Adipose tissue (tissue), 3 donors: Measurements from ENCODE around the gene ZNF433. TPM values are rescaled to one million over a fixed set of nuclear protein-coding genes. Genes with fewer than 3 reads are reported as not detected.
A peak's percentile ranks its signal among the peaks of the same experiment; 100 is the strongest.
"Not testable (repeated sequence)": the region's sequence is repeated elsewhere in the genome, so short reads cannot be mapped to it uniquely, and the experiment has no call there.

Source experiments
- H3K27ac ChIP-seq: one replicate; pipeline ENCODE4 v1.5.1; 2013; ENCODE audit warnings: low read depth, low read length
- WGBS, 3 donors: extraction: QIAGEN DNeasy Blood & Tissue Kit; methylation state at CpG; one replicate each; pipeline ENCODE4 v1.1.7; 2013; 5-methylcytosine and 5-hydroxymethylcytosine counted together
- polyA plus RNA-seq, 3 donors: library from polyadenylated mRNA; stranded (reverse); fragments of 200-250 nt; gene quantifications; one replicate each; pipeline ENCODE4 v1.2.3, GENCODE V29; 2013
- donor health status: healthy with polysubstance abuse.
- donor health status: Bipolar disorder and iron deficiency.
- donor health status: healthy.

ZNF433 gene
- polyA plus RNA-seq = 1 to 10 TPM; 1.6 to 4.3 (median 2.5) TPM

GRCh38 chr19:12035220-12036172 is at the start of gene ZNF433:
ZNF433 (minus strand) TSS chr19:12035679; CDS start chr19:12035539, 140 bp downstream.
- WGBS, 3 donors = 0 to 1% (median 1%) methylated on average over 68 of the region's 68 CpGs
- no peak within 1 kb of the TSS for H3K27ac ChIP-seq

DNA sequence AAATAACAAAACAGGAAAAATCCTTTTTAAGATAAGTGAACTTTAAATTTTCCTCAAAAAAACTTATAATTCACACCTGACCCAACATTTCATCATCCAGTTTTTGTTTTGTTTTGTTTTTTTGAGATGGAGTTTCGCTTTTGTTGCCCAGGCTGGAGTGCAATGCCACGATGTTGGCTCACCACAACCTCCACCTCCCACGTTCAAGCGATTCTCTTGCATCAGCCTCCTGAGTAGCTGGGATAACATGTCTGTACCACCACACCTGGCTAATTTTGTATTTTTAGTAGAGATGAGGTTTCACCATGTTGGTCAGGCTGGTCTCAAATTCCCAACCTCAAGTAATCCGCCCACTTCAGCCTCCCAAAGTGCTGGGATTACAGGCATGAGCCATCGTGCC is 47.9 kb upstream of the ZNF433 start:
- WGBS, 3 donors = 95 to 99% (median 98%) methylated on average over 6 of the region's 6 CpGs
- not testable (repeated sequence) for H3K27ac ChIP-seq

- 81 to 98% (median 84%) methylated on average over 3 of the region's 3 CpGs for WGBS, 3 donors
- H3K27ac ChIP-seq = no peak overlapping the region
These were observed 41.9 kb upstream of the ZNF433 start for GRCh38 chr19:12077375-12077774.

GRCh38 chr19:12076331-12076730 is 40.9 kb upstream of the ZNF433 start:
- WGBS, 3 donors = 98 to 100% (median 99%) methylated on average over 3 of the region's 3 CpGs

GRCh38 chr19:12075538-12076139 is 40.2 kb upstream of the ZNF433 start:
- no peak overlapping the region for H3K27ac ChIP-seq
- WGBS, 3 donors = 93 to 96% (median 95%) methylated on average over 3 of the region's 3 CpGs

More at GRCh38 chr19:12076331-12076730, 40.9 kb upstream of the ZNF433 start:
- H3K27ac ChIP-seq = not testable (repeated sequence)

DNA sequence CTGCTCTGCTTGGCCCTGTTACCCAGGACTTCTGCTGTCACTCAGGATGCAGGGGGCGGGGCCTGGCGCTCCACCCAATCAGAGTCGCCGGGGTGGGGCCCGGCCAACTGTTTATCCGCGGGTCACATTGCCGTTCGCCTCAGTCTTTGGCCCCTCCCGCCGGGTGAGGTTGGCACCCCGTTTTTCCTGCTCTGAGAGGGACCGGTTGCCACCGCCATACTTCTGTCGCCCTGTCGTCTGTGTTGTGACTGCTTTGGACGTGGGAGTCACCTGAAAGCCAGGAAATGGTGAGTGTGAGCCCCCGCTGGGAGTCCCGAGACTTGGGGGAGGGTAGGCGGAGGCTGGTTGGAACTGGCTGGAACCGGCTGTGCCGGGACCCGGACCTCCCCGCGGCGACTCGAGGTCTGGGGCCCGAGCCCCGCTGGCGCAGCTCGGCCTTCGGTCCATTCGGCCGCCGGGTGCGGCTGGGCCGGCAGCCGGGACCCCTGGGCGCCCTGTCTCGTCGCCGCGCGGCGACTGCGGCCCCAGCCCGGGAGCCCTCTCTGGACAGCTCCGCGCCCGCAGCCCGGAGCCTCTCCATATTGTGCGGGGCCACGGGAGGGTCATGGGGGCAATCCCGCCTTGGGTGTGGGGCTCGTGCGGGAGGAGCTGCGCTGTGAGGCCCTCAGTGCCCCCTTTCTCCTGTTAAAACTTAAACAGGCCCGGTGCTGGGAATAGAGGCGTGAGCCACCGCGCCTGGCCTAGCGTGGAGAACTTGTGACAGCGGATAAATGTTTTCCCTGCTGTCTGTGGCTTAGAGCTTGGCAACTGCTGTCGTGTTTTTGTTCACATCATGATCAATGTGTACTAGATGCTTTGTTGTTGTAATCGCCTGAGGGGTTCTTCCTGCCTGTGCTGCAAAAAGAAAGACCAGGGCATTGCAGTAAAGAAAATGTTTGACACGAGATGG is 29.4 kb upstream of the ZNF433 start, which contains the start of gene ZNF844:
ZNF844 (plus strand) TSS at position 142 of the 949 bp plus-strand sequence; CDS start at position 285, 143 bp downstream.
- WGBS, 3 donors = 1 to 2% (median 2%) methylated on average over 54 to 66 of the region's 66 CpGs
- no peak within 1 kb of the TSS for H3K27ac ChIP-seq

GRCh38 chr19:12055784-12056183 is 20.3 kb upstream of the ZNF433 start:
- 80 to 87% (median 81%) methylated on average over 5 of the region's 5 CpGs for WGBS, 3 donors

GRCh38 chr19:12052497-12053169 is 17.2 kb upstream of the ZNF433 start, which contains the start of gene ZNF878:
ZNF878 (minus strand) TSS chr19:12052961; CDS start chr19:12052801, 160 bp downstream.
- WGBS, 3 donors = 0 to 1% (median 1%) methylated on average over 41 to 46 of the region's 46 CpGs
- H3K27ac ChIP-seq = peak within 1 kb of the TSS; percentile 51

More at GRCh38 chr19:12055784-12056183, 20.3 kb upstream of the ZNF433 start:
- no peak overlapping the region for H3K27ac ChIP-seq

DNA sequence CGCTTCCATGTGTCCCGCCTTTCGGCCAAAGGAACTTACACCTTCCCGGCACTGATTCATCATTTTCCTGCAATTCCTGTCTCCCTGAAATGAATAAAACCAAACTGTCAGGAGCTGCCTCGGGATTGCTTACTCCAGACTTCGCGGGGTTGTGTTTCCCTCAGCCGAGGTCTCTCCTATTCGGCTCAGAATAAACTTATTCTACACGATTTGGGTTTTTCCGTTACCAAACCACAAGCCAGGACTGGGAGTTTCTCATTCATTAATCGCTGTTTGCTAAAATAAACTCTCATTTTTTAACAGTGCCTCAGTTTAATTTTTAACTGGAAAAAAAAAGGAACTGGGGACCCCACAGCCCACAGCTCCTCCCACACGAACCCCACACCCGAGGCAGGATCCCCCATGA is 16.6 kb upstream of the ZNF433 start:
- H3K27ac ChIP-seq = no peak overlapping the region
- 0 to 1% (median 1%) methylated on average over 14 of the region's 14 CpGs for WGBS, 3 donors

GRCh38 chr19:12047868-12048267 is 12.4 kb upstream of the ZNF433 start:
- WGBS, 3 donors = 96 to 100% (median 98%) methylated on average over 2 of the region's 2 CpGs
- no peak overlapping the region for H3K27ac ChIP-seq

- 95 to 97% (median 96%) methylated on average over 5 of the region's 5 CpGs for WGBS, 3 donors
- H3K27ac ChIP-seq = no peak overlapping the region
These were observed 8.4 kb upstream of the ZNF433 start for GRCh38 chr19:12043752-12044422.

DNA sequence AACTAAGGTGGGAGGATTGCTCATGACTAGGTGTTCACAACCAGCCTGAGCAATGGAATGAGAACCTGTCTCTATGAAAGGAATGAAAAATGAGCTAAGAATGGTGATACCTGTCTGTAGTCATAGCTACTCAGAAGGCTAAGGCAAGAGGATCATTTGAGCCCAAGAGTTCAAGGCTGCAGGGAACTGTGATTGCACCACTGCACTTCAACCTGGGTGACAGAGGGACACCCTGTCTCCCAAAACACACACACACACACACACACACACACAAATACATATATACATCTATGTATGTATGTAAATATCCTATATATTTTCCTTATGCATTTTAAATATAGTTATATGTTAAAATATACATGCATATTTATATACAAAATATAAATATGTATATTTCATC is 7.4 kb upstream of the ZNF433 start:
- no peak overlapping the region for H3K27ac ChIP-seq

DNA sequence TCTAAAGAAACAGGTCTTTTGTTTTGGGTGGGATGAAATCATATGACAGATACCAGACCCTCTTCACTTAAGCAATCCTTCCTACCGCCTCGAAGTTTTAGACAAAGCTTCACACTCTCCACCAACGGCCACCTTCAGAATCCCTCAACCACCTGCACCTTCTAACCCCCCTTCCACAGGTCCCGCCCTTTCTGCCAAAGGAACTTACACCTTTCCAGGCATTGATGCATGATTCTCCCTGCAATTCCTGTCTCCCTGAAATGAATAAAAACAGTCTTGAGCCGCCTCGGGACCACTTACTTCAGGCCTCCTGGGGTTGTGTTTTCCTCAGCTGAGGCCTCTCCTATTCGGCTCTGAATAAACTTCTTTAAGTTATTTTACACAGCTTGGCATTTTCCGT is 859 bp downstream of the ZNF433 start:
- H3K27ac ChIP-seq = no peak overlapping the region
- WGBS, 3 donors = 16 to 42% (median 38%) methylated on average over 8 of the region's 8 CpGs

- WGBS, 3 donors = 29 to 88% (median 80%) methylated on average over 2 of the region's 2 CpGs
- H3K27ac ChIP-seq = no peak overlapping the region
These were observed 1.3 kb downstream of the ZNF433 start for GRCh38 chr19:12034198-12034597.

DNA sequence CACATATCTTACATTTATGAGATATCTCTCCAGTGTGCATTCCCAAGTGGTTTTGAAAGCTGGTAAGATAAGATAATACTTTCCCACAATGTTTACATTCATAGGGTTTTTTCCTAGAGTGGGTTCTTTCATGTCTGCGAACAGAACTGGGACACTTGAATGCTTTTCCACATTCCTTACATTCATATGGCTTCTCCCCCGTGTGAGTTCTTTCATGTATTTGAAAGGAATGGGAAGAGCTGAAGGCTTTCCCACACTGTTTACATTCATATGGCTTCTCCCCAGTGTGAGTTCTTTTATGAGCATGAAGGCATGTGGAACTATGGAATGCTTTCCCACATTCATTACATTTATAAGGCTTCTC is 19.7 kb downstream of the ZNF433 start:
- no peak overlapping the region for H3K27ac ChIP-seq
- 72 to 90% (median 89%) methylated on average over 2 of the region's 2 CpGs for WGBS, 3 donors

- no peak overlapping the region for H3K27ac ChIP-seq
- WGBS, 3 donors = 96 to 99% (median 98%) methylated on average over 9 of the region's 9 CpGs
These were observed 20.3 kb downstream of the ZNF433 start for GRCh38 chr19:12015015-12015752.
